ENCODE data around the gene FAM209B.
"Not testable (repeated sequence)": the region's sequence is repeated elsewhere in the genome, so short reads cannot be mapped to it uniquely, and the experiment has no call there.

FAM209B gene, protein sequence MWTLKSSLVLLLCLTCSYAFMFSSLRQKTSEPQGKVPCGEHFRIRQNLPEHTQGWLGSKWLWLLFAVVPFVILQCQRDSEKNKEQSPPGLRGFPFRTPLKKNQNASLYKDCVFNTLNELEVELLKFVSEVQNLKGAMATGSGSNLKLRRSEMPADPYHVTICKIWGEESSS

DNA sequence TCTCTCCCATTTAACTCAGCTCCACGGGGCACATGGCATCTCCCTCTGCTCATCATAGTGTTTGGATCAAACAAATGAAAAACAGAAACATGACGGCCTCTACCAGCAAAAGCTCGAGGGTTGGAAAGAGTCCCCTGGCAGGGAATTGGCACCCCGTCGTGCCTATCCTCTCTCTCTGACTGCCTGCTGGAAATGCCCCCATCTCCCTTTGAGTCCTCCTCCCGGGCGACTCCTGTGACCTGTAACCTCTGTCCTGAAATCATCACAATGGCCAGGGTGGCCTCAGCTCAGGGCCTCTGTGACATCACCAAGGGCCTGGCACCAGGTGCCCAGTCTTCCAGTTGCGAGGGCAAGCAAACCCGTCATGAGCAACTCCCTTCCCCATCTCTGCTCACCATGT, at the start of gene FAM209B:
TSS of gene FAM209B (plus strand) at position 301 of the 400 bp plus-strand sequence. CDS start at position 397, 96 bp downstream.
- not testable (repeated sequence) for H3K36me3 Mint-ChIP-seq; H3K27ac Mint-ChIP-seq; H3K4me3 Mint-ChIP-seq; DNase-seq (ENCODE audit: low spot score in 2 of 2); H3K4me1 Mint-ChIP-seq; H3K9me3 Mint-ChIP-seq; ATAC-seq

DNA sequence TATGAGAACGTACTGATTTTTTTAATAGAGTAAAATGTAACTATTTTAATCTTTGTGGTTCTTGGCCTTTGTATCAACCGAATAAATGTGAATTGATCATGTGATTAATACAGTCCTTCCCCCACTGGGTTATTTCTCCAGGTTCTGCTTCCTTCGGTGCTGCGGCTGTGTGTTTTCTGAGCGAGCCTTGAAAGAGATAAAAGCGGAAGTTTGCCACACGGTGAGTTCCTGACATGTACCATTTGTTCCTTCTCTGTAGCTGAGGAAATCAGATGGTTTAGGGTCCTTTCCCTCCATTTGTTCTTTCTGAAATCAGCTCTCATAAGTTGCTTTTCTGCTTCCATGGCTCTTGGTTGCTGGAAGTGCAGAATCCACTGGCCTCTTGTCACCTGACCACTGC, 49.1 kb upstream of the FAM209B start:
- ATAC-seq, result no peak
- H3K9me3 Mint-ChIP-seq, result no peaks in the 10 kb centered on the region
- peak overlapping the region; percentile 13 for H3K27ac Mint-ChIP-seq
- no peak overlapping the region for H3K4me3 Mint-ChIP-seq
- DNase-seq (ENCODE audit: low spot score in 2 of 2), result no peak
- peaks cover 20% of the 10 kb centered on the region for H3K4me1 Mint-ChIP-seq
- H3K36me3 Mint-ChIP-seq, result peaks cover 100% of the 10 kb centered on the region

DNA sequence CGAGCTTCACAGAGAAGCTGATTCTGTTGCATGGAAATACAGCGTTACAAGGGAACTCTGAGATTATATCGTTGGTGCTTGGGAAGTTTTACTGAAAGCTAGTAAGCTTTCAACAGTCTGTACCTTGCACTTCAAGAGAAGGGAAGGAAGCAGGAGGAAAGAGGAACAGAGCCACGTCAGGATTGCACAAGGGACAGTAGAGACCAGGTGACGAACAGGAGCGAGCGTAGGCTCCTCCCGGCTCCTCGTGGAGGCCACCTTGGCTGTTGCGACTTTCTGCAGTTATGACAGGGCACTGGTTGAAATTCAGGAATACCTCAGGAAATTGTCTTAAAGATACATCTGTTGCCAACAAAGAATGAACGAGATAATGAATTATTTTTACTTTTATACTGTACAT, 45.8 kb upstream of the FAM209B start:
- Mint-ChIP-seq H3K36me3 (peaks cover 98% of the 10 kb centered on the region), H3K4me1 (peaks cover 8% of the 10 kb centered on the region), H3K4me3 (no peak overlapping the region), H3K9me3 (no peaks in the 10 kb centered on the region), H3K27ac (peak overlapping the region; percentile 23)
- no peak for DNase-seq (ENCODE audit: low spot score in 2 of 2)
- ATAC-seq, result no peak

DNA sequence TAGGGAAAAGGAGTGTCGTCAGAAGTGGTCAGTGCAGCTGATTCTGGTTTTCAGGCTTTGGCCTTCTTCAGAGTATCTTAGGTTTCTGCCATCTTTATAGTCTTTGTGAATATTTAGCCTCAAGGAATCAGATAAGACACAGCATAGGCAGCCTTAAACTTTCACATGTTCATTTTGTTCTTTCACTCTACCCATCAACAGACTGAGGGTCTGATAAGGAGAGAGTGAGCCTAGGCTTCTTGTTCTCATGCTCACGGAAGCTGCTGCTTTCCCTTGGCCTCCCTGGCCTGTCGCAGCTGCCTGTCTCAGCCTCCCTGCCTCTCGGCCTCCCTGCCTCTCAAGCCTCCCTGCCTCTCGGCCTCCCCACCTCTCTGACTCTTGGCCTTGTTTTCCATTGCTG, 44.5 kb upstream of the FAM209B start:
- Mint-ChIP-seq H3K4me3 (no peak overlapping the region), H3K9me3 (no peaks in the 10 kb centered on the region), H3K4me1 (peaks cover 8% of the 10 kb centered on the region), H3K36me3 (peaks cover 97% of the 10 kb centered on the region), H3K27ac (no peak overlapping the region)
- ATAC-seq (no peak), DNase-seq (ENCODE audit: low spot score in 2 of 2) (no peak)

DNA sequence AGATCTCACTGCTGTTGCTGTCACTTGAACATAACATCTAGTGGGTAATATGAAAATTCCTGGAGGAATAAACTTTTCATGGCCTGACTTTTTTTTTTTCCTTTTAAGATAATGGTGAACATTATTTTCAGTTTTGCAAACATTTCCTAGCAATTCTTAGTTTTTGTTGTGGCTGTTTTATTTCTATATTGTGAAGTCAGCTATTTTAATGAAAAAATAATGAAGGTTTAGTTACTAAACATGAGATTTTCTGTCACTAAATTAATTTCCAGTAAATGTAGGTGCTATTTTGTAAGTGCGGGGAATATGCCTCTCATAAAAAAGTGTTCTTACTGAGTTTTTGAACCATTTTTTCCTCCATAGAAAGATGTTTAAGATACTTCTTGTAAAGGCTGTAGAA, 31.9 kb upstream of the FAM209B start:
- DNase-seq (ENCODE audit: low spot score in 2 of 2) (no peak), ATAC-seq (no peak)
- H3K4me3 Mint-ChIP-seq, result no peak overlapping the region
- no peaks in the 10 kb centered on the region for H3K4me1 Mint-ChIP-seq
- peaks cover 11% of the 10 kb centered on the region for H3K36me3 Mint-ChIP-seq
- H3K9me3 Mint-ChIP-seq, result no peaks in the 10 kb centered on the region
- no peak overlapping the region for H3K27ac Mint-ChIP-seq

DNA sequence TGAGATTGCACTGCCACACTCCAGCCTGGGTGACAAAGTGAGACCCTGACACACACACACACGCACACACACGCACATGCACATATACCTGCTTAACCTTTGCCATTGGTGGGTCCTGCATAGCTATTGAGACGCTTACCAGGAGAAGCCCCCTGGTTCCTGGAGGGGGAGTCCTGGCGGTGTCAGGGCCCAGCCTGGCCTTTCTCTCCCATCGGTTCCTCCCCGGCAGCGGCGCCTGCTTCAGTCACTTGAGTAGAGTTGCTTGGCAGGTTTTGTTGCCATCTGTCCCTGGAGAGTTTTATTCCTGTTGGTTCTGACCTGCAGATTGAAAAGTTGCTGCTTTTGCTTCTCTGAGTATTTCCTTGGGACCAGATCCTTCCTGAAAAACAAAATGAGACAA, 29.1 kb upstream of the FAM209B start:
- H3K4me1 Mint-ChIP-seq, result peaks cover 9% of the 10 kb centered on the region

DNA sequence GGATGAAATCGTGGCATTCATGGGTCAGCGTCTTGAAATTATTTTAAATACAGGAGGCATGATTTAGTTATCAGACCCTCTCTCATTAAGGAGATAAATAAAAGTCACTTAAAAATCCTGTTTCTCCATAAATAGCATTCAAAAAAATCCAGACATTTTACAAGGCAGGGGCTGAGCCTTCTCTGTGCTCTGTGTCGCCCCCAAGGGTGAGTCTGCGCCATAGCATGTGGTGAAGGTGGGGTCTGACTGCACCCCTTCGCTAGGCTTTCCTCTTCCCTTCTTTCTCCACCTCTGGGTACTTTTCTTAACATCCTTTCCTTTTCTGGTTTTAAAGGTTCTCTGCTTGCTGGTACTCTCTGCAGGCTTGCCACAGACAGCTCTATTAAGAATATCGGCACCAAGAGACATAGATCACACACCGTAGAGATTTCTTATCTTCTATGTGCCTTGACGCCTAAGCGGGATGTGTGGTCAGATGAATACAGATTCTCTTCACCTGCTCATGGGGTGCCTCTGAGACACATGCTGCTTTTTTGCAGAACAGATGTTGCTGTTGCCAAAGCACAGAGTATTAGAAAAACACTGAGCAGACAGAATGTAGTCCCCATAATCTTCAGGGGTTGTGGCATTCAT, 28.6 kb upstream of the FAM209B start:
- no peak overlapping the region for H3K27ac Mint-ChIP-seq
- peak in 1 of 2 donors; percentile 49 for DNase-seq (ENCODE audit: low spot score in 2 of 2)
- H3K36me3 Mint-ChIP-seq, result peaks cover 23% of the 10 kb centered on the region
- peaks cover 9% of the 10 kb centered on the region for H3K4me1 Mint-ChIP-seq
- no peak overlapping the region for H3K4me3 Mint-ChIP-seq
- H3K9me3 Mint-ChIP-seq, result no peaks in the 10 kb centered on the region
- no peak for ATAC-seq

More for the DNA sequence above, 29.1 kb upstream of the FAM209B start:
- H3K4me3 Mint-ChIP-seq, result no peak overlapping the region
- H3K9me3 Mint-ChIP-seq, result no peaks in the 10 kb centered on the region
- H3K36me3 Mint-ChIP-seq, result peaks cover 20% of the 10 kb centered on the region
- H3K27ac Mint-ChIP-seq, result no peak overlapping the region
- DNase-seq (ENCODE audit: low spot score in 2 of 2) (no peak), ATAC-seq (no peak)

DNA sequence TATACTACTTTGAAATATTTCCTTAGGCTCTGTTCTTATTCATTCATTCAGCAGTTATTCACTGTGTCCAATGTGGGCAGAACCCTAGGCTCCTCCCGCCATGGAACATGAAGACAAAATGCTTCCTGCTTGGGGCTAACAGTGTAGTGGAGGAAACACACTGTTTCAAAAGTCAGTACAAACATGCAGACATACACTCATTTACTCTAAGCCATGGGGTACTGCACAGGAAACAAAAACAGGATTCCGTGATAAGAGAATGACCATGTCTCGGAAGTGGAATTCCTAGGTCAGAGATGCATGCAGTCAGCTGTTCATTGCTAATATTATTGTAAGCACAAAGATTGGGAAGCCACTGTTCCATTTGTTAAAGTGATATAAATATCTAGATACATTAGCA, 26.9 kb upstream of the FAM209B start:
- no peaks in the 10 kb centered on the region for H3K9me3 Mint-ChIP-seq
- DNase-seq (ENCODE audit: low spot score in 2 of 2), result no peak
- H3K36me3 Mint-ChIP-seq, result peaks cover 16% of the 10 kb centered on the region
- H3K4me3 Mint-ChIP-seq, result no peak overlapping the region
- H3K4me1 Mint-ChIP-seq, result peaks cover 9% of the 10 kb centered on the region
- no peak for ATAC-seq
- no peak overlapping the region for H3K27ac Mint-ChIP-seq

DNA sequence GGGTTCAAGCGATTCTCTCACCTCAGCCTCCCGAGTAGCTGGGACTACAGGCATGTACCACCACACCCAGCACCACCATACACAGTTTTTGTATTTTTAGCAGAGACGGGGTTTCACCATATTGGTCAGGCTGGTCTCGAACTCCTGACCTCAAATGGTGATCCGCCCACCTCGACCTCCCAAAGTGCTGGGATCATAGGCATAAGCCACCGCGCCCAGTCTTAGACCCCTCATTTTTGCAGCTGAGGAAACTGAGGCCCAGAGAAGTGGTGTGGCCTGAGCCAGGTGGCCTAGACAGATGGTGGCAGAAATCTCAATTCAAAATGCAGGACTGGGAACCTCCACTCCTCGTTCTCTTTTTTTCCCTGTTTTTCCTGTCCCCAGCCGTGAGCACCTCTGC, 21.1 kb upstream of the FAM209B start:
- H3K9me3 Mint-ChIP-seq, result no peaks in the 10 kb centered on the region
- peaks cover 68% of the 10 kb centered on the region for H3K36me3 Mint-ChIP-seq
- ATAC-seq, result no peak
- peaks cover 9% of the 10 kb centered on the region for H3K4me1 Mint-ChIP-seq
- H3K27ac Mint-ChIP-seq, result no peak overlapping the region
- no peak for DNase-seq (ENCODE audit: low spot score in 2 of 2)
- H3K4me3 Mint-ChIP-seq, result no peak overlapping the region

DNA sequence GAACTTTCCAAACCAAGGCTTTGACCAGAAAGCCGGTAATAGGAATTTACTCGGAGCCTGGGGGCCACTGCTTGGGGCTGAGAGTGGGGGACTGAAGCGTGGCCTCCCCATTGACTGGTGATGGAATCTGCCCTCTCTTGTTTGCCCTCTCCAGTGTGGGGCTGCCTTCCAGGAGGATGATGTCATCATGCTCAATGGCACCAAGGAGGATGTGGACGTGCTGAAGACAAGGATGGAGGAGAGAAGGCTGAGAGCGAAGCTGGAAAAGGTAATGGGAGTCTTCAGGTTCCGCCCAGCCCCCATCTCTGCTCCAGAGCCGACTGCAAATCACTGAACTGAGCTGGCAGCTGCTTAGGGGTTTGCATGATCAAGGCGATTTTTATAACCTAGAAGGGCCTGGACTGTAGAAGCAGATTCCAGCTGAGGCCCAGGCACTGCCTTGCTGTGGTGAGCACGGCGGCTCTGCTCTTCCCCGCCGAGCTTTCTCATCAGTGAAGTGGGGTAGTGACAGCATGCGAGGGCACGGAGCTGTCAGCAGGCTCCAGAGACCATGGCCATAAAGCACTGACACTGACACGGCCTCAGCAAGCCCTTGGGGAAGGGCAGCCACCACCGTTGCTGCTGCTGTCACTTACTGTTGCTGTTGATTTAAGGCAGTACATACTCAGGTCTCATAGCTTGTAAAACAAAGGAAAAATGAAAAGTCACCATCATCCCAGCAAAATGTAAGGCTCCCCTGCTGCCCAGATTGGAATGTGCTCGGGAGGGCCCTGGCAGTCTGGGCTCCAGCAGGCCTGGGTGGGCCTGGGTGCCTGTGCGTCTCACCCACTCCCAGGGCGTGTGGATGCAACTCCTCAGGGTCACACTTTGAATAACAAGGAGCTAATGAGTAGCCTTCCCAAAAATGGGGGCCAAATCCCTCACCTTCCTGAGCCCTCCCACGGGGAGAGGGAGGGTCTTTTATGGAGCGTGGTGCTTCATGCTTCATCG, 19.6 kb upstream of the FAM209B start:
- H3K36me3 Mint-ChIP-seq, result peaks cover 78% of the 10 kb centered on the region
- no peak for DNase-seq (ENCODE audit: low spot score in 2 of 2)
- no peaks in the 10 kb centered on the region for H3K4me1 Mint-ChIP-seq
- H3K9me3 Mint-ChIP-seq, result no peaks in the 10 kb centered on the region
- no peak for ATAC-seq
- H3K4me3 Mint-ChIP-seq, result no peak overlapping the region
- no peak overlapping the region for H3K27ac Mint-ChIP-seq

DNA sequence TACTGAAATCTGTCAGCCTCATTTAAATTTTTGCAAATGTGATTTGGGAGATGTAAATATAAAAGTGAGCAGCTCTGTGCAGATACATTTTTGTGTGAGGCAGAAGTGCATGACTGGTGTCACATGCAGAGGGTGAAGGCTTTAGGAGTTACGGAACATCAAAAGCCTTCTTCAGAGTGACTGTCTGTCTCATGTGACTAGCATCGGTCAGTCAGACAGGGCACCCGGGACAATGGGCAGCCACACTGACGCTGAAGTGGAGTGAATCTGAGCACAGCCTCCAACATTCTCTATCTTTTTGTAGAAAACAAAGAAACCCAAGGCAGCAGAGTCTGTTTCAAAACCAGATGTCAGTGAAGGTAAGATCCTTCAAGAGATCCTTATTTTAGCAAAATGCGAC, 16.4 kb upstream of the FAM209B start:
- Mint-ChIP-seq H3K9me3 (peaks cover 2% of the 10 kb centered on the region), H3K4me3 (no peak overlapping the region), H3K27ac (no peak overlapping the region), H3K36me3 (peaks cover 91% of the 10 kb centered on the region), H3K4me1 (no peaks in the 10 kb centered on the region)
- DNase-seq (ENCODE audit: low spot score in 2 of 2) (no peak), ATAC-seq (no peak)

DNA sequence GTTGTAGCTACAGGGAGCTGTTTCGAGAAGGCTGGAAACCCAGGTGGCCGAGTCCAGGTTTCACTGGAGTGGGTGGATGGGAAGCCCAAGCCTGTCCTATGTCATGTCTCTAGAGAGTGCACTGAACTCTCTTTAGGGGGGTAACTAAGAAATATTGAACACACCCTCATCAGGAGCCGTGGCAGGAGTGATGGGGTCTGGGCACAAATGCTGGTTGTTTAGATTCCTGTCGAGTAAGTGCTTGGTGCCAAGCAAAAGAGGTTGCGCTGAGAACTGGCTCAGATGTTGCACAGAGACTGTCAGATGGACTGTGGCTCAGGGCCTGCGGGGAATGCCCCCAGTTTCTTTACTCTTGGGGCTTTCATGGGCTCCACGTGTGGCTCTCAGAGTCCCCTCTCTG, 15.8 kb upstream of the FAM209B start:
- H3K4me3 Mint-ChIP-seq, result no peak overlapping the region
- no peaks in the 10 kb centered on the region for H3K4me1 Mint-ChIP-seq
- ATAC-seq (no peak), DNase-seq (ENCODE audit: low spot score in 2 of 2) (no peak)
- peaks cover 2% of the 10 kb centered on the region for H3K9me3 Mint-ChIP-seq
- H3K36me3 Mint-ChIP-seq, result peaks cover 85% of the 10 kb centered on the region
- H3K27ac Mint-ChIP-seq, result no peak overlapping the region

DNA sequence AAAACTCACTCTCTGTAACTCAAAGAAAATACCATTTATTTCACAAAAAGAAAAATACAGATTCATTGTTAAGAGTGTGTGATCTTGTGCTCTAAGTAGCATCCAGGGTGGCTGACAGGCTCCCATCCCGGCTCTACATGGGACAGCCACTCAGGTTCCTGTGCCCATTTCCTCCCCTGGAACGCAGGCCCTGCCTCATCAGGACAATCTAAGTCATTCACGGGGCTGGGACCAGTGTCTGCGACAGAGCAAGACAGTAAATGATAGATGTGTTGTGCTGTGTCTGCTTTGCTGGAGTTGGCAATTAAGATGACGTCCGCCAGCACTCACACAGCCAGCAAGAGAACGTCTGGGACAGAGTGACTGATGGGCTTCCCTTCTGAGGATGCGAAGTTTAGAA, 15.4 kb upstream of the FAM209B start:
- peaks cover 2% of the 10 kb centered on the region for H3K9me3 Mint-ChIP-seq
- H3K4me1 Mint-ChIP-seq, result no peaks in the 10 kb centered on the region
- H3K4me3 Mint-ChIP-seq, result no peak overlapping the region
- H3K27ac Mint-ChIP-seq, result no peak overlapping the region
- ATAC-seq (no peak), DNase-seq (ENCODE audit: low spot score in 2 of 2) (no peak)
- peaks cover 81% of the 10 kb centered on the region for H3K36me3 Mint-ChIP-seq

DNA sequence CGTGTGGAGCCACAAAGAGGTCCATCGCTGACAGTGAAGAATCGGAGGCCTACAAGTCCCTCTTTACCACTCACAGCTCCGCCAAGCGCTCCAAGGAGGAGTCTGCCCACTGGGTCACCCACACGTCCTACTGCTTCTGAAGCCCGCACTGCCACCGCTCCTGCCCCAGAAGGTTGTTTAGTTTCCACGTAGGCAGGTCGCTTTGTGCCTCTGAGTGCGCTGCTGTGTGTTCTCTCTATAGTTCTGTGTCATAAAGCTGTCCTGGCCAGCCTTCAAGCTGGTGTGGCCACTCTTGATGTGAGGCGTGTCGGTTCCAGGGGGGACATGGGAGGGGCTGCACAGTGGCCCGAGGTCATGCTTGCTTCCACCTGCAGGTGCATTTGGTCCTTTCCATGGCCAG, 14.9 kb upstream of the FAM209B start:
- Mint-ChIP-seq H3K4me1 (peaks cover under 1% of the 10 kb centered on the region), H3K4me3 (no peak overlapping the region), H3K36me3 (peaks cover 76% of the 10 kb centered on the region), H3K27ac (no peak overlapping the region), H3K9me3 (peaks cover 2% of the 10 kb centered on the region)
- ATAC-seq, result no peak
- DNase-seq (ENCODE audit: low spot score in 2 of 2), result no peak

DNA sequence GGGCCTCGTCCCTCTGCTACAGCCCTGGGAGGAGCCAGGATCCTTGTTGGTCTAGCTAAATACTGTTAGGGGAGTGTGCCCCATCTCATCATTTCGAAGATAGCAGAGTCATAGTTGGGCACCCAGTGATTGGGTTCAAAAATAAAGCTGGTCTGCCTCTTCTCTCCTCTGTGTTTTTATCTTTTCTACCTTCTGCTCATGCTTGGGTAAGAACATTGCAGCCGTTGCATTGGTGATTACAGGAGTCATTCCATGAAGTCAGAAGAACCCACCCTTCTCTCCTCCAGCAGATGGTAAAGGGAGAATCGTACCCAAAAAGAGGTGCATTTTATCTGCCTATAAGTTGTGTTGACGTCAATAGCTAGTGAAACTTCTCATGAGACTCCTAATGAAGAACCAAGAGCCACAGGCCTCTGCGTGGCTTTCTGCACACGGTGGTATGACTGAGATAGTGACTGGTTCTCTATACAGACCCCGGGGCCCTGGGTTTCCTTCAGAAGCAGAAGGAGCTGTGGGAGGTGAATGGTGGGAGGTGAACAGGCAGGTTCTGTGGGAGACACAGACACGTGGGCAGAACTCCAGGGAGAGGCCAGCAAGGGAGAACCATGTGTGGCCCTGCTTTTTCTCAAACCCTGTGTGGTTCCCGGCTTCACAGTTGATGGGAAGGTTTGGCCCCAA, 14.2 kb upstream of the FAM209B start:
- peaks cover 2% of the 10 kb centered on the region for H3K9me3 Mint-ChIP-seq
- H3K4me1 Mint-ChIP-seq, result peaks cover 4% of the 10 kb centered on the region
- ATAC-seq (no peak), DNase-seq (ENCODE audit: low spot score in 2 of 2) (no peak)
- no peak overlapping the region for H3K27ac Mint-ChIP-seq
- H3K4me3 Mint-ChIP-seq, result no peak overlapping the region
- H3K36me3 Mint-ChIP-seq, result peaks cover 69% of the 10 kb centered on the region

Measured in stimulated activated effector memory CD8-positive, alpha-beta T cell treated with anti-CD3 and anti-CD28 coated beads, Interleukin-12 subunit alpha, Interleukin-12 subunit beta, amount 100 ng/mL, for 72 hours (primary cell).